IMR-90 (cell line): ENCODE results near the gene DBNL.

Experiments
- BHLHE40 ChIP-seq: fragments of 150-350 bp; IDR thresholded peaks from 2 replicates; pipeline ENCODE4 v1.6.1; 2016; ENCODE audit warnings: mild to moderate bottlenecking, low read depth, low read length
- CEBPB ChIP-seq: IDR thresholded peaks from 2 replicates; pipeline ENCODE4 v1.6.1; 2012; ENCODE audit warnings: low read depth, low read length, improper control_type of control experiment
- FOS ChIP-seq: fragments of 150-350 bp; IDR thresholded peaks from 2 replicates; pipeline ENCODE4 v1.6.1; 2016; ENCODE audit warnings: low read depth, low read length
- MAFK ChIP-seq: IDR thresholded peaks from 2 replicates; pipeline ENCODE4 v1.6.1; 2012; ENCODE audit warnings: low read depth, low read length, improper control_type of control experiment
- NFE2L2 ChIP-seq: fragments of 150-350 bp; IDR thresholded peaks from 2 replicates; pipeline ENCODE4 v1.6.1; 2016; ENCODE audit warnings: low read depth, mild to moderate bottlenecking, low read length
- POLR2A ChIP-seq: IDR thresholded peaks from 2 replicates; pipeline ENCODE4 v1.6.1; 2012; ENCODE audit warnings: mild to moderate bottlenecking, low read depth, low read length
- RAD21 ChIP-seq: IDR thresholded peaks from 2 replicates; pipeline ENCODE4 v1.6.1; 2012; ENCODE audit warnings: low read length, improper control_type of control experiment
- RCOR1 ChIP-seq: IDR thresholded peaks from 2 replicates; pipeline ENCODE4 v1.6.1; 2012; ENCODE audit warnings: mild to moderate bottlenecking, low read length, improper control_type of control experiment; ENCODE audit not compliant: insufficient replicate concordance
- RFX5 ChIP-seq: IDR thresholded peaks from 2 replicates; pipeline ENCODE4 v1.8.0; 2012; ENCODE audit warnings: low read depth, mild to moderate bottlenecking, low read length, moderate library complexity
- TF ChIP-seq, protein P1 (sequence below): conservative IDR thresholded peaks from 2 replicates; pipeline ENCODE4 v1.5.1; 2012; ENCODE audit warnings: mild to moderate bottlenecking, low read depth, low read length, improper control_type of control experiment
- TF ChIP-seq, protein P2 (sequence below): fragments of 150-350 bp; IDR thresholded peaks from 2 replicates; pipeline ENCODE4 v1.6.1; 2017; ENCODE audit warnings: mild to moderate bottlenecking, antibody characterized with exemption, low read length, low read depth
- TF ChIP-seq, protein P3 (sequence below): fragments of 150-350 bp; IDR thresholded peaks from 2 replicates; pipeline ENCODE4 v1.6.1; 2016; ENCODE audit warnings: low read depth, mild to moderate bottlenecking, low read length, moderate library complexity, borderline replicate concordance

DNA sequence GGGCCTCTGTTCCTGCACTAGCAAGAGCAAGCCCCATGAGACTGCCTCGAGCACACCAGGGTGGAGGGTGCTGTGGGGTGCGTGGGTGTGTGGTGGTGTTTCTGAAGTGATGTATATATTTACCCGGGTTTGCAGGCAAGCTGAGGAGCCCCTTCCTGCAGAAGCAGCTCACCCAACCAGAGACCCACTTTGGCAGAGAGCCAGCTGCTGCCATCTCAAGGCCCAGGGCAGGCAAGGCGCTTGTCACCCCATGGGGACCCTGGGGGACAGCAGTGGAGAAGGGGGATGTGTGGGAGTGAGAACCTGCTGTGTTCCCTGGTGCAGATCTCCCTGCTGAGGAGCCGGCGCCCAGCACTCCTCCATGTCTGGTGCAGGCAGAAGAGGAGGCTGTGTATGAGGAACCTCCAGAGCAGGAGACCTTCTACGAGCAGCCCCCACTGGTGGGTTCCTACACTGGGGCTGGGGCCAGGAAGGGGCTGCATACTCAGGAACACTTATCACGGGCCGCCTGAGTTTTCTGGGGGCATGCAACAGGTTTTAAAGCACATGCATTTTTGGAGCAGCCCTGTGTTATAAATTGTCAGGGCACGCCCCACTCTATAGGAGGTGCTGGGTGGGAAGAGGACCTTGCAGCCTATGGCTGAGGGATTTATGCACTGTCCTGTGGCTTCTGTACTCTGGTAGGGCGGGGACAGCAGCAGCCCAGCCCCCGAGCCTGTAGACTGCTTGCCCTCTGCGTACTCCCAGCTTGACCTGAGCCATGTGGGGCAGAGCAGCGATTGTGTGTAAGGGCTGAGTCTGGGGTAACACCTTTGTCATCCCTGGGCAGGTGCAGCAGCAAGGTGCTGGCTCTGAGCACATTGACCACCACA lies 15.0 kb downstream of the DBNL start:
- TF ChIP-seq, protein P1, sequence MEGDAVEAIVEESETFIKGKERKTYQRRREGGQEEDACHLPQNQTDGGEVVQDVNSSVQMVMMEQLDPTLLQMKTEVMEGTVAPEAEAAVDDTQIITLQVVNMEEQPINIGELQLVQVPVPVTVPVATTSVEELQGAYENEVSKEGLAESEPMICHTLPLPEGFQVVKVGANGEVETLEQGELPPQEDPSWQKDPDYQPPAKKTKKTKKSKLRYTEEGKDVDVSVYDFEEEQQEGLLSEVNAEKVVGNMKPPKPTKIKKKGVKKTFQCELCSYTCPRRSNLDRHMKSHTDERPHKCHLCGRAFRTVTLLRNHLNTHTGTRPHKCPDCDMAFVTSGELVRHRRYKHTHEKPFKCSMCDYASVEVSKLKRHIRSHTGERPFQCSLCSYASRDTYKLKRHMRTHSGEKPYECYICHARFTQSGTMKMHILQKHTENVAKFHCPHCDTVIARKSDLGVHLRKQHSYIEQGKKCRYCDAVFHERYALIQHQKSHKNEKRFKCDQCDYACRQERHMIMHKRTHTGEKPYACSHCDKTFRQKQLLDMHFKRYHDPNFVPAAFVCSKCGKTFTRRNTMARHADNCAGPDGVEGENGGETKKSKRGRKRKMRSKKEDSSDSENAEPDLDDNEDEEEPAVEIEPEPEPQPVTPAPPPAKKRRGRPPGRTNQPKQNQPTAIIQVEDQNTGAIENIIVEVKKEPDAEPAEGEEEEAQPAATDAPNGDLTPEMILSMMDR = no peak
- TF ChIP-seq CEBPB (no peak), POLR2A (no peak), RFX5 (no peak), RCOR1 (no peak), FOS (no peak), RAD21 (no peak), BHLHE40 (no peak), NFE2L2 (no peak), MAFK (no peak)
- TF ChIP-seq, protein P2, sequence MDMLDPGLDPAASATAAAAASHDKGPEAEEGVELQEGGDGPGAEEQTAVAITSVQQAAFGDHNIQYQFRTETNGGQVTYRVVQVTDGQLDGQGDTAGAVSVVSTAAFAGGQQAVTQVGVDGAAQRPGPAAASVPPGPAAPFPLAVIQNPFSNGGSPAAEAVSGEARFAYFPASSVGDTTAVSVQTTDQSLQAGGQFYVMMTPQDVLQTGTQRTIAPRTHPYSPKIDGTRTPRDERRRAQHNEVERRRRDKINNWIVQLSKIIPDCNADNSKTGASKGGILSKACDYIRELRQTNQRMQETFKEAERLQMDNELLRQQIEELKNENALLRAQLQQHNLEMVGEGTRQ = no peak
- TF ChIP-seq, protein P3, sequence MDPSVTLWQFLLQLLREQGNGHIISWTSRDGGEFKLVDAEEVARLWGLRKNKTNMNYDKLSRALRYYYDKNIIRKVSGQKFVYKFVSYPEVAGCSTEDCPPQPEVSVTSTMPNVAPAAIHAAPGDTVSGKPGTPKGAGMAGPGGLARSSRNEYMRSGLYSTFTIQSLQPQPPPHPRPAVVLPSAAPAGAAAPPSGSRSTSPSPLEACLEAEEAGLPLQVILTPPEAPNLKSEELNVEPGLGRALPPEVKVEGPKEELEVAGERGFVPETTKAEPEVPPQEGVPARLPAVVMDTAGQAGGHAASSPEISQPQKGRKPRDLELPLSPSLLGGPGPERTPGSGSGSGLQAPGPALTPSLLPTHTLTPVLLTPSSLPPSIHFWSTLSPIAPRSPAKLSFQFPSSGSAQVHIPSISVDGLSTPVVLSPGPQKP = no peak
